PFSK-1 (cell line): ENCODE results near the gene EEF1G.

Experiments
- FOXP2 ChIP-seq: optimal IDR thresholded peaks from 2 replicates; pipeline ENCODE3; 2011; ENCODE audit warnings: borderline replicate concordance, control low read depth, inconsistent platforms; ENCODE audit not compliant: insufficient read depth; ENCODE audit errors: extremely low read length, extremely low read depth
- POLR2AphosphoS5 ChIP-seq: IDR thresholded peaks from 2 replicates; pipeline ENCODE4 v1.6.1; 2012; ENCODE audit warnings: low read depth, mild to moderate bottlenecking, control low read depth, low read length, moderate library complexity
- REST ChIP-seq, 2 experiments: IDR thresholded peaks; 2 replicates each; pipeline versions ENCODE4 v1.6.1 to v1.8.0; 2011 to 2012; ENCODE audit warnings: low read depth in 2 of 2, low read length in 2 of 2, control low read depth in 1 of 2, inconsistent platforms in 1 of 2, mild to moderate bottlenecking in 1 of 2, moderate library complexity in 1 of 2; ENCODE audit not compliant: insufficient read depth in 1 of 2
- SIN3A ChIP-seq: IDR thresholded peaks from 2 replicates; pipeline ENCODE4 v1.6.1; 2012; ENCODE audit warnings: mild to moderate bottlenecking, low read length, moderate library complexity, borderline replicate concordance; ENCODE audit not compliant: insufficient read depth
- TAF1 ChIP-seq: IDR thresholded peaks from 2 replicates; pipeline ENCODE4 v1.6.1; 2012; ENCODE audit warnings: low read length, control low read depth, borderline replicate concordance; ENCODE audit not compliant: insufficient read depth

- TF ChIP-seq POLR2AphosphoS5 (no peak; the same call in 1 of the 2 replicates), TAF1 (no peak), REST (IDR thresholded peaks at IDR 0.05; ENCODE audit: insufficient read depth in 1 of 2, low read depth in 2 of 2, low read length in 2 of 2) (no peak), SIN3A (no peak), FOXP2 (no peak)
These were observed 1.5 kb upstream of the EEF1G start for GRCh38 chr11:62575156-62575555.
